ENCODE data around the gene NR3C1.

Gene NR3C1

DNA sequence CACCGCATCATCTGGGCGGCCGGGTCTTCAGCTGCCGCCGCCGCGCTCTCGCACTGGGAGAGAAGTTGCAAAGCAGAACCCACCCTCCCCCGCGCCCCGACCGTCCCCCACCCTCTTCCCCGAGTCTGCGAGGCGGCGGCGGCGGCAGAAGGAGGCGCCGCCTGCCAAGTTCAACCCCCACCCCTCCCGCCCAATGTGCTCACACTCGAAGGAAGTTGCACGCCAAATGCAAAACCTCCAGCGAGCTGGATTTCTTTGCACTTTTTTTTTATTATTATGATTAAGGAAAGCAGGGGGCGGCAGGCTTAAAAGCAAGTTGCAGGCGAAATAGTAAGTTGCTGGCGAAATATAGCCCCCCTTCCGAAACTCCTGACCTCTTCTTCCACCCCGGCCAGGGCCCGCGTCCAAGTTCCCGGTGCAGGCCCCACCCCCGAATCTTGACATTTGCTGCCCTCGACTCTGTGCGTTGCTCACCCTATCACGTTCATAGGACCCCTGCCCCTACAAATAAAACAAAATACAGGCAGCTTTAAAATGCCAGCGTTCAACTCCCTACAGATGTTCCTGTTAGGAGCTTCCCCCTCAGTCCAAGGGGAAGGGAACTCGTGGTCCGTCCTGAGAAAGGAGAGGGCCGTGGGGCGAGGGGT, 1.1 kb upstream of the NR3C1 start:
- DNase-seq (ENCODE audit: low read depth) = peak; percentile 95
- TF ChIP-seq, protein P1, sequence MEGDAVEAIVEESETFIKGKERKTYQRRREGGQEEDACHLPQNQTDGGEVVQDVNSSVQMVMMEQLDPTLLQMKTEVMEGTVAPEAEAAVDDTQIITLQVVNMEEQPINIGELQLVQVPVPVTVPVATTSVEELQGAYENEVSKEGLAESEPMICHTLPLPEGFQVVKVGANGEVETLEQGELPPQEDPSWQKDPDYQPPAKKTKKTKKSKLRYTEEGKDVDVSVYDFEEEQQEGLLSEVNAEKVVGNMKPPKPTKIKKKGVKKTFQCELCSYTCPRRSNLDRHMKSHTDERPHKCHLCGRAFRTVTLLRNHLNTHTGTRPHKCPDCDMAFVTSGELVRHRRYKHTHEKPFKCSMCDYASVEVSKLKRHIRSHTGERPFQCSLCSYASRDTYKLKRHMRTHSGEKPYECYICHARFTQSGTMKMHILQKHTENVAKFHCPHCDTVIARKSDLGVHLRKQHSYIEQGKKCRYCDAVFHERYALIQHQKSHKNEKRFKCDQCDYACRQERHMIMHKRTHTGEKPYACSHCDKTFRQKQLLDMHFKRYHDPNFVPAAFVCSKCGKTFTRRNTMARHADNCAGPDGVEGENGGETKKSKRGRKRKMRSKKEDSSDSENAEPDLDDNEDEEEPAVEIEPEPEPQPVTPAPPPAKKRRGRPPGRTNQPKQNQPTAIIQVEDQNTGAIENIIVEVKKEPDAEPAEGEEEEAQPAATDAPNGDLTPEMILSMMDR (conservative IDR thresholded peaks at IDR 0.05; ENCODE audit: low read length) = peak; percentile 26; the same call in 1 of the 2 replicates
- peak overlapping the region; percentile 71 for H3K4me3 ChIP-seq (ENCODE audit: low read length)

DNA sequence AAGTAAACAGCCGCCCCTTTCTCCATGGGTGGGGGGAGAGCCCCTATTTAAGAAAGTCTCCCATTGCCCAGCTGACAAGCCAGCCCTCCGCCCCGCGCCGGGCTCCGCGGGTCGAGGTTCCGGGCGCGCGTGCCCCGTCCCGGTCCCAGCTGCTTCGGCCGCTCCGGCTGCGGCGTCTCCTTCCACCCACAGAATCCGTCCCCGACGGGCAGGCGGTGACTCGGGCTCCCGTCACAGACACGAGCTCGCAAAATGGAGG, 223 bp downstream of the NR3C1 start:
- H3K4me3 ChIP-seq (ENCODE audit: low read length) = peak overlapping the region; percentile 91
- TF ChIP-seq, protein P1 (conservative IDR thresholded peaks at IDR 0.05; ENCODE audit: low read length) = no peak

DNA sequence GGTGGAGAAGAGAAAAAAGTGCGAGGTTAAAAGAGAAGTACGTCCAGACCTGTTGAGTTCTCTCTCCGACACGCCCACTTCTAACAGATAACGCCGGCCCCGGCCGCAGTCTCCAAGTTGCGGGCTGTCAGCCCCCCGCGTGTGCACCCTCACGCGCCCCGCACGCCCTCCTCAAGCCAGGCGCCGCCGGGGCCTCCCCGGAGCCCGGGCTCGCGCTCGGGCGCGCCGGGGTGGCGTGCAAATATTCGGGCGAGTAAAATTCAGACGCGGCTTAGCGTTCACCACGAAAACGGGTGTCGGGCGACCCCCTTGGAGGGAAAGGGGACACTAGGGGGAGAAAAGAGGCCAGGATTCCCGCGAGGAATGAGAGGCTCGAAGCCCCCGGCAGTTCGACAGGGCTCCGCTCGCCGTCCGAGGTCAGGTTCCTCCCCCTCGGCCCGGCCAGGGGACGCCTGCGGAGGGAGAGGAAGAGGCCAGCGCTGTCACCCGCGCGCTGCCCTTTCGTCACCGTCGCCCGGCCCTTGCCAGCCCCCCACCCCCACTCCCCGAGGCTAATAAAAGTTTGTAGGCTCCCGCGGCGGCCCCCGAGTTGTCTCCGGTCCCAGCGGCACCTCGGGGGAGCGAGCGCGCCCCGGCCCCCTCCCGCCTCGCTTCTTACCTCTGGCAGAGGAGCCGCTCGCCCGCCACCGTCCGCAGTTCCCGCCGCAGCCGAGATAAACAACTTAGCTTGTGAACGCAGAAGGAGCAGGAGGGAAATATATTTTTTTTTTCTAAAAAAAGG, 743 bp downstream of the NR3C1 start:
- DNase-seq (ENCODE audit: low read depth) = peak; percentile 41
- TF ChIP-seq, protein P1 (conservative IDR thresholded peaks at IDR 0.05; ENCODE audit: low read length) = peak; percentile 11; the same call in 1 of the 2 replicates
- H3K4me3 ChIP-seq (ENCODE audit: low read length) = peak overlapping the region; percentile 91

More for the DNA sequence above, 223 bp downstream of the NR3C1 start:
- DNase-seq (ENCODE audit: low read depth) = no peak

DNA sequence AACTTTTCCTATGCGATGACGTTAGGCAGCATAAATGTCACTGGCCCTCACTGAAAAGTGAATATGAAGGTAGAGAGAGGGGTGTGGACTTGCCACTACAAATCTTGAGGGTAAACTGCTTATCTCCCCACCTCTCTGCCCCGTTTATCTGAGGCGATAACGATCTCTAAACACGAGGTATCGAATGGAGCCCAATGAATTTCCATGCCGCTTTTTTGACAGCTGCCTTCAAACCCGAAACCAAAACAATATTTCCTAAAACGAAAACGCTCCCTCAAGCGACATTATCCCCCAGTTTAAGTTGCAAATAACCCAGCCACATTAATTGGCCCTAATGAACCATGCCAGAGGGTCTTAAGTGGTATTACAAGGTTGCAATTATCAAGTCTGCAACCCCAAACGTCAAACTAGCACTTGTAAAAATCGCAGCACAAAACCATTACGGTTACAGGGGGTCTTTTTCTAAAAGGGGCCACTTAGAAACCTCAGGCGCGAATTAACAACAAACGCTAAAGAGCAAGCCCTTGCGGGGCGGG, 1.4 kb downstream of the NR3C1 start:
- peak overlapping the region; percentile 91 for H3K4me3 ChIP-seq (ENCODE audit: low read length)
- TF ChIP-seq, protein P1 (conservative IDR thresholded peaks at IDR 0.05; ENCODE audit: low read length) = no peak
- DNase-seq (ENCODE audit: low read depth) = no peak

DNA sequence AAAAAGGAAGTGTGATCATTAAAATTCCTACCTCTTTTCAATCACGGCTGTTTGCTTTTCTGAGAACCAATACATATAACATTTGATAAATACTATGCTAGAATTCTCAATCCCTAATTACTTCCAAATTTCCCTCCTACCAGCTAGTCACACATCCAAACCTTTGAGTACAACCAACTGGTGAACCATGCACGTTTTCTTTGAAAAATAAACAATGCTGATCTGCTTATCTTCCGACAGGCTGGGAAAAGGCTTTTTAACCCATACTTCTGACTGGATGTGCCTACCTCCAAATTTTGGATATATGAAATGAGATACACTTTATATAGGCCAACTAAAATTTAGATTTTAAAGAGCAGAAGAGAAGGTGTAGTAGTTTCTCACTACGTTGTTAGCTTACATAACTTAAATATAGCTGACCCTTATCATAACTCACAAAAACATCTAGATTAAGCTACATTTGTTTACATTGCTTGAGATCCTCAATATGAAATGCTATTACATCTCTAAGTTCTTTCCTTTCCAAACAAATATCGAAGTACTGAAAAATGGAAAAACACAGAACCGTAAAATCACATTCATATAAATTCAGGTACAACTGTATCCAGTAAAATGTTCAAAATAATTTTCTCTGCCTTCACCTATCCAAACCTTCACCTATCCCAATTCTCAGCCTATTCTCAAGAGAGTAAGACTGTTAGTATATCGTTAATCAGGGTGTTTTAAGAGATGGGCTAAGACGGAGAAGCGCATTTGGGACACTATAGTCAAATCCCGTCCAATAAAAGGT, 2.1 kb downstream of the NR3C1 start:
- H3K4me3 ChIP-seq (ENCODE audit: low read length) = peak overlapping the region; percentile 91
- DNase-seq (ENCODE audit: low read depth) = no peak
- TF ChIP-seq, protein P1 (conservative IDR thresholded peaks at IDR 0.05; ENCODE audit: low read length) = no peak

DNA sequence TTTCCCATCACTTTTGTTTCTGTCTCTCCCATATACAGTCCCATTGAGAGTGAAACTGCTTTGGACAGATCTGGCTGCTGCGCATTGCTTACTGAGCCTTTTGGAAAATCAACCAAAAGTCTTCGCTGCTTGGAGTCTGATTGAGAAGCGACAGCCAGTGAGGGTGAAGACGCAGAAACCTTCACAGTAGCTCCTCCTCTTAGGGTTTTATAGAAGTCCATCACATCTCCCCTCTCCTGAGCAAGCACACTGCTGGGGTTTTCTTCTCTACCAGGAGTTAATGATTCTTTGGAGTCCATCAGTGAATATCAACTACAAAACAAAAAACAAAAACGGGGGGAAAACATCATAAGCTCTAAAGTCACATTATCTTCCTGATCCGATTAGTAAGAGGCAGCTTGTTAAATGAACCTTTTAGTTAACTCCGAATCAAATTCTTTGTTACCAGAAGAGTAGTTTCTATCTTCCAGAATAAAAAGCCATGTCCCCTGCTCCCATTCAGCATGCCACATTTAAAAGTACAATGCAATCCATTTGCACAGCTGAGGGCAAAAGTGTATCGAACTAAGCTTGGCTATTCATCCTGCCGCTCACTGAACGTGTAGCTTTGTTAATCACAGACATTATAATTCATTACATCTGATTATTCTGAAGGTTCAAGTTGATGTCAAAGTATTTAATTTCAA, 2.8 kb downstream of the NR3C1 start:
- peak overlapping the region; percentile 91 for H3K4me3 ChIP-seq (ENCODE audit: low read length)
- TF ChIP-seq, protein P1 (conservative IDR thresholded peaks at IDR 0.05; ENCODE audit: low read length) = no peak
- peak; percentile 51 for DNase-seq (ENCODE audit: low read depth)
